ACHN (cell line): ENCODE measurements around the gene EPHA3.

Experiments
- DNase-seq: peaks from one replicate; pipeline ENCODE4 v3.0.0-alpha.2; 2015
- in situ Hi-C: cut with HindIII; loops from 2 replicates; pipeline ENCODE4 v1.10.0; 2017; ENCODE audit warnings: low sequenced_read_pairs, low pct_ligation_motif_present, low pct_unique_long_range_greater_than_20kb

Gene EPHA3

GRCh38 chr3:89392991-89393390, 285.6 kb downstream of the EPHA3 start:
- in situ Hi-C loops, result no loop called here
- DNase-seq, result no peak

DNA sequence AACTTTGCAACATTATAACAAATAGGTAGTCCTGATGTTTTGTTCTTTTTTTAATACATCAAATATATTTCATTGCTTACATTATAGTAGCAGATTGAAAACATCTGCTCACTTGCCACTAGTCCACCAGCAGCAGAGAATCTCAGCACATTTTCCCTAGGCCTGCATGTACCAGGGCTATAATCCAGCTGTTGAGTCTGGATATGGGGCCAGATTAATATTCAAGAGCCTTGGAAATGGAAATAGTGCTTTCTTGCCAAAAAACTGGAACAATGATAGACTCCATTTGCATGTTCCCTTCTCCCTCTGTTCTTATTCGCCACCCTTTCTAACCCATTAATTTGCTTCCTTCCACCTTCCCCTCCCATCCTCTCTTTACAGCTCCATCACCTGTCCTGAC, 288.0 kb downstream of the EPHA3 start:
- in situ Hi-C loops, result no loop called here
- no peak for DNase-seq

- in situ Hi-C loops, result no loop called here
Observed at GRCh38 chr3:89395996-89396395, 288.6 kb downstream of the EPHA3 start.

DNA sequence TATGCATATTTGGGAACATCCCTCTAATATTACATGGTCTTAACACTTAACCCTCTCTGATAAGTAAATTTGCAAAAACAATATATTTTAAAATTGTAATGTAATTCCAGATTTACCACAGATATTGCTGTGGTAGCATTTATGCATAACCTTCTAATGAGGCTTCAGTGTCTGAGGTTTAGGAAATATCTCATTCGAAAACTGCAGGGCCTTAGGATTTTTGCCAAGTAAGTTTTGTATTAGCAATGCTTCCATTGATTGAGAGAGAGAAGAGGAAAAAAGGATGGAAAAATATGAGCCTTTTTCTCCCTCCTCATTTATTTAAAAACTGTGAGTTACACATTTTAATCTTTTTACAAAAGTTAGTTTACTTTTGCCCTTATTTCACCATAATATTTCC, 294.6 kb downstream of the EPHA3 start:
- in situ Hi-C loops, result no loop called here
- no peak for DNase-seq

More at GRCh38 chr3:89395996-89396395, 288.6 kb downstream of the EPHA3 start:
- DNase-seq, result no peak

DNA sequence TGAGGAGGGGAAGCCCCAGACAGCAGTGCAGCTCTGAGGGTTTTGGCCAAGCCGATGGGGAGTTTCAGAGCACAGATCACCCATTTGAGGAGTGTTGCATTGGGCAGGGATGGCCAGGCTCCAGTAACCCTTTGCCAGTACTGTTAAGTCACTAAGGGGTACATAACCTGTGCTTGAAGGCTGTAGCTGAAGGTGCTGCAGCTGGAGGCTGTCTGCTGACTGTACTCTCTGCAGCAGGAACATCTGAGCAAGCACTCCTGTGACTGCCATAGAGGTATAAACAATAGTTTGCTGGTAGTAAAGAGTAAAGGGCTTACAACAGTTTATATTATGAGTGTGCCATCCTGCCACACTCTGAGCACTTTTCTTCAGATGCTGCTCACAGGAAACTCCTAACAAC, 297.8 kb downstream of the EPHA3 start:
- no peak for DNase-seq
- in situ Hi-C loops, result no loop called here

- no peak for DNase-seq
- in situ Hi-C loops, result no loop called here
Observed at GRCh38 chr3:89405593-89405992, 298.2 kb downstream of the EPHA3 start.

DNA sequence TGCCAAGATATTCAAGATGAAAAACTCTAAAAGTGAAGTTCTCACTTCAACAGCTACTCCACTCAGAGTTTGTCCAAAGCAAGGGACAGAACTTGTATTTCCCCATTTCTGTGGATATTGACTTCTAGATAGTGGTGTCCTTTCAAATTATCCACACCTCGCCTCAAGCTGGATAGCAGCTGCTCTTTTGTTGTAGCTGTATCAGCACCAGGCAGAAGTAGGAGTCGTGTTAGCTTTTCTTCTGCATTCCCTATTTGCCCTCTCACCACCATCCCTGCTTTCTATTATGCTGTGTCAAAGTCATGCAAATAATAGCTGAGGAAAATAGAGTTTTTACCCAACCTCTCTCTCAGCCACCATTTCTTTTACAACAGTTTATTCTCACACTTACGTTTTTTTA, 303.8 kb downstream of the EPHA3 start:
- DNase-seq, result no peak
- in situ Hi-C loops, result no loop called here

- in situ Hi-C loops, result no loop called here
- no peak for DNase-seq
Observed at GRCh38 chr3:89414270-89414669, 306.8 kb downstream of the EPHA3 start.

DNA sequence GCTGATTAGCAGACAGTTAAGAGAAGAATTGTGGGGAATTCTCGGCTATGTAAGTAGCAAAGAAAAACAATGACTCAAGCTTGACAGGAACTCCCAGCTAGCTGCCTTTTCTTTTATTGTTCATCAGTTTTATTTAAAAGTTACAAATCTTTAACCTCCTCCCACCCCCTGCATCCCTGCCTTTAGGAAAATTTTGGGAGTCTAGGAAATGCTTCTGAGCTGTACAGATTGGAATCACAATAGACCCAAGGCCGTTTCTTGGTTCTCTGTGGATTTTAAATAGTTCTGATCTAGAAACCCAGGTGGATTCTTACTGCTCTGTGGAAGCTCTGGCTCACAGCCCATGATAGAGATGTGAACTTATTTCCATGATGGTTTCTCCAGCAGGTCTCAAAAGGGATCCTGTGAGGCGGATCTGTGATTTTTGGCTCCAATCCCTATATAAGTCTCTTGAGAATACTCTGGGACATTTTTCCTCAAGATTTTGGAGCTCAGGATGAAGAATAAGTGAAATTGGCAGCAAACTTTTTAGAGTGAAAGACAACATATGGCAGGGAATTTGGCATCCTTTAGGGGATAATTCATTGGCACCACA, 312.3 kb downstream of the EPHA3 start:
- in situ Hi-C loops, result no loop called here
- DNase-seq, result no peak

DNA sequence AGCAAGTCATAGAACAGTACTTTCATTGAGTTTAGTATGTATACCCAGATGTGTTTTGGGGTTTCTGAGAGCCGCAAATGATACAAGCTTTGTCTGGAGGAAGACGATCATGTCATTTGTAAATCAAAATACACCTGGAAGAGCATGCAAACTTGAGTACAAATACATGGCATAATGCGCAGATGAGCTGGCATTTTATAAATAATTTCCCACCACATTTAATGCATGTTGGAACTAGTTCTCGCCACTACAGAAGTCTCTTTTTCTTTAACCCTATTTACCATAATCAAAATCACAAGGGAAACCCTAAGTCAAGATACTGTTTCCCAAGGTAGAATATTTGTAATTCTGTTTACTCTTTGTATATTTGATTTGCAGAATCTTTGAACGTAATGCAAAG, 318.6 kb downstream of the EPHA3 start:
- no peak for DNase-seq
- in situ Hi-C loops, result no loop called here

GRCh38 chr3:89434621-89435380, 327.4 kb downstream of the EPHA3 start:
- no peak for DNase-seq
- in situ Hi-C loops, result no loop called here

GRCh38 chr3:89436846-89437245, 329.4 kb downstream of the EPHA3 start:
- in situ Hi-C loops, result no loop called here
- no peak for DNase-seq

DNA sequence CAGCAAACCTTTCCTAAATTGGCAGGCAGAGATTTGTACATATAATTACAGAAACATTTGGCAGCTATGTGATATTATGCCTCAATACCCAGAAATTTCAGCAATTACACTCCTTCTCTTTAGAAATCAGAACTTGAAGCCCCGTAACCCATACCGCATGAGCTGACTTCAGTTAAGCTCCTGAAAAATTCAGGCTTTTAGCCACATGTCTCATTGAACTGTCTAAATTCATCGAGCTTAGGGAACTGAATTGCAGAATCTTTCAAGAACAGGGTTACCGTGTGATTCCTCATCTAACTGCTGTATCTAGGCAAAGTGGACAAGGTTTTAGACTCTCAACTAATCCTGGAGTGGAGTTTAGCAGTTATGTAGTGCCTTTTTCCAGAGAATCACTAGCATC, 333.0 kb downstream of the EPHA3 start:
- in situ Hi-C loops, result no loop called here
- no peak for DNase-seq

GRCh38 chr3:89441141-89441540, 333.7 kb downstream of the EPHA3 start:
- no peak for DNase-seq
- in situ Hi-C loops, result no loop called here

- in situ Hi-C loops, result no loop called here
- DNase-seq, result no peak
Observed at GRCh38 chr3:89446593-89446992, 339.2 kb downstream of the EPHA3 start.

- DNase-seq, result no peak
Observed at GRCh38 chr3:89447243-89447642, 339.8 kb downstream of the EPHA3 start.

GRCh38 chr3:89449086-89449485, 341.7 kb downstream of the EPHA3 start:
- no peak for DNase-seq
- in situ Hi-C loops, result no loop called here

More at GRCh38 chr3:89447243-89447642, 339.8 kb downstream of the EPHA3 start:
- in situ Hi-C loops, result no loop called here

- in situ Hi-C loops, result no loop called here
- DNase-seq, result no peak
Observed at GRCh38 chr3:89452066-89452465, 344.6 kb downstream of the EPHA3 start.

GRCh38 chr3:89455240-89455639, 347.8 kb downstream of the EPHA3 start:
- in situ Hi-C loops, result no loop called here
- DNase-seq, result no peak

GRCh38 chr3:89467898-89468363, 360.5 kb downstream of the EPHA3 start:
- in situ Hi-C loops, result no loop called here
- DNase-seq, result no peak
